PC-3 (cell line): ENCODE data around the gene RGL3.

ENCODE experiments used
- EZH2 ChIP-seq: fragments of 300-600 bp; sonication (generic); IDR thresholded peaks from one replicate; pipeline ENCODE4 v1.6.1; 2017; ENCODE audit warnings: antibody characterized with exemption, mild to moderate bottlenecking, low read length; ENCODE audit not compliant: unreplicated experiment
- EZH2phosphoT487 ChIP-seq: fragments of 300-600 bp; sonication (generic); IDR thresholded peaks from 2 replicates; pipeline ENCODE4 v1.6.1; 2018; ENCODE audit warnings: mild to moderate bottlenecking, antibody characterized with exemption, low read length, borderline replicate concordance
- TF ChIP-seq, protein P1 (sequence below): fragments of 300-600 bp; sonication (generic); conservative IDR thresholded peaks from 2 replicates; pipeline ENCODE4 v1.5.1; 2017; ENCODE audit warnings: antibody characterized with exemption, low read depth, mild to moderate bottlenecking, low read length

DNA sequence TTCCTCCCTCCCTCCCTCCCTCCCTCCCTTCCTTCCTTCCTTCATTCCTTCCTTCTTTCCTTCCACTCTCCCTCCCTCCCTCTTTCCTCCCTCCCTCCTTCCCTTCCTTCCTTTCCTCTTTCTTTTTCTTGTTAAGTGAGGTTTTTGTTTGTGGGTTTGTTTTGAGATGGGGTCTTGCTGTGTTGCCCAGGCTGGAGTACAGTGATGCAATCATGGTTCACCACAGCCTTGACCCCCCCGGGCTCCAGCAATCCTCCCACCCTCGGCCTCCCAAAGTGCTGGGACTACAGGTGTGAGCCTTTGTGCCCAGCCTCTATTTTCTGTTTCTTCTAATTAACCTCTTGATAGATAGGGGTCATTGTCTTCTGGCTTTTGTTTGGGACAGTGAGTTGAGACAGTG, 42.3 kb upstream of the RGL3 start:
- TF ChIP-seq EZH2 (no peak), EZH2phosphoT487 (no peak)
- TF ChIP-seq, protein P1, sequence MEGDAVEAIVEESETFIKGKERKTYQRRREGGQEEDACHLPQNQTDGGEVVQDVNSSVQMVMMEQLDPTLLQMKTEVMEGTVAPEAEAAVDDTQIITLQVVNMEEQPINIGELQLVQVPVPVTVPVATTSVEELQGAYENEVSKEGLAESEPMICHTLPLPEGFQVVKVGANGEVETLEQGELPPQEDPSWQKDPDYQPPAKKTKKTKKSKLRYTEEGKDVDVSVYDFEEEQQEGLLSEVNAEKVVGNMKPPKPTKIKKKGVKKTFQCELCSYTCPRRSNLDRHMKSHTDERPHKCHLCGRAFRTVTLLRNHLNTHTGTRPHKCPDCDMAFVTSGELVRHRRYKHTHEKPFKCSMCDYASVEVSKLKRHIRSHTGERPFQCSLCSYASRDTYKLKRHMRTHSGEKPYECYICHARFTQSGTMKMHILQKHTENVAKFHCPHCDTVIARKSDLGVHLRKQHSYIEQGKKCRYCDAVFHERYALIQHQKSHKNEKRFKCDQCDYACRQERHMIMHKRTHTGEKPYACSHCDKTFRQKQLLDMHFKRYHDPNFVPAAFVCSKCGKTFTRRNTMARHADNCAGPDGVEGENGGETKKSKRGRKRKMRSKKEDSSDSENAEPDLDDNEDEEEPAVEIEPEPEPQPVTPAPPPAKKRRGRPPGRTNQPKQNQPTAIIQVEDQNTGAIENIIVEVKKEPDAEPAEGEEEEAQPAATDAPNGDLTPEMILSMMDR: no peak
